ENCODE measurements around the gene MYDGF.

MYDGF gene

DNA sequence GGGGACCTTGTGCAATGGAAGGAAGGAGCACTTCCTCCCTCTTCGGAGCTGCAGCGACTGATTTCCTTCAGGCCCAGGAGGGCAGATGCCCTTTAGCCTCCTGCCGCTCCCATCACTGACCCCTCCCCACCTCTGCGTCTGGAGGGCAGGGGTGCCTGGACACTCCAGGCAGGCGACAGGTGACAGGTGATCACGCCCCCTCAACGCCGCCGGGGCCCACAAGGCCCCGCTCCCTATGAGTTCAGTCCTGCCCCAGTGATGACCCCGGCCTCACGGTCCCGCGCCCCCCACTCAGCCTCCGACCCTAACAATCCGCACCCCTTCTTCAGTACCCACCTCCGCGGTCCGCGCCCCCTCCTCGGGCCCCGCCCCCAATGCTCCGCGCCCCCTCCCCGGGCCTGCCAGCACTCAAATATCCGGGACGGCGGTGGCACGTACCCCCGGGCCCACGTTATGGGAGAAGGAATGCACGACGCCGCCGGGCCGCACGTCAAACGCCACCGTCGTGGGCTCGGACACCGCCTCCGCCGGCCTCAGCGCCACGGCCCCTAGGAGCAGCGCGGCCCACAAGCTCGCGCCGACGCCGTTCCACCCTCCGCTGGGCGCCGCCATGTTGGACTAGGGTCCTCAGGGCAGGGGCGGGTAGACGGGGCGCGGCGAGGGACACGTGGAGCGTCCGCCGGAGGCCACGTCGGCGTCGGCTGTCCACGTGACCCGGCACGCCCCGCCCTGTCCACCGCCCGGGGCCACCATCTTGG, at the start of gene MYDGF:
Gene MYDGF, minus strand, starts transcription at position 620 of the 758 bp plus-strand sequence. Its CDS starts 8 bp downstream, at position 612.
- peak within 1 kb of the TSS; percentile 92 for H3K27ac ChIP-seq
- peak; percentile 89 for TF ChIP-seq ZFX (IDR thresholded peaks at IDR 0.05)
- TF ChIP-seq, protein P1, sequence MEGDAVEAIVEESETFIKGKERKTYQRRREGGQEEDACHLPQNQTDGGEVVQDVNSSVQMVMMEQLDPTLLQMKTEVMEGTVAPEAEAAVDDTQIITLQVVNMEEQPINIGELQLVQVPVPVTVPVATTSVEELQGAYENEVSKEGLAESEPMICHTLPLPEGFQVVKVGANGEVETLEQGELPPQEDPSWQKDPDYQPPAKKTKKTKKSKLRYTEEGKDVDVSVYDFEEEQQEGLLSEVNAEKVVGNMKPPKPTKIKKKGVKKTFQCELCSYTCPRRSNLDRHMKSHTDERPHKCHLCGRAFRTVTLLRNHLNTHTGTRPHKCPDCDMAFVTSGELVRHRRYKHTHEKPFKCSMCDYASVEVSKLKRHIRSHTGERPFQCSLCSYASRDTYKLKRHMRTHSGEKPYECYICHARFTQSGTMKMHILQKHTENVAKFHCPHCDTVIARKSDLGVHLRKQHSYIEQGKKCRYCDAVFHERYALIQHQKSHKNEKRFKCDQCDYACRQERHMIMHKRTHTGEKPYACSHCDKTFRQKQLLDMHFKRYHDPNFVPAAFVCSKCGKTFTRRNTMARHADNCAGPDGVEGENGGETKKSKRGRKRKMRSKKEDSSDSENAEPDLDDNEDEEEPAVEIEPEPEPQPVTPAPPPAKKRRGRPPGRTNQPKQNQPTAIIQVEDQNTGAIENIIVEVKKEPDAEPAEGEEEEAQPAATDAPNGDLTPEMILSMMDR (conservative IDR thresholded peaks at IDR 0.05) = no peak

DNA sequence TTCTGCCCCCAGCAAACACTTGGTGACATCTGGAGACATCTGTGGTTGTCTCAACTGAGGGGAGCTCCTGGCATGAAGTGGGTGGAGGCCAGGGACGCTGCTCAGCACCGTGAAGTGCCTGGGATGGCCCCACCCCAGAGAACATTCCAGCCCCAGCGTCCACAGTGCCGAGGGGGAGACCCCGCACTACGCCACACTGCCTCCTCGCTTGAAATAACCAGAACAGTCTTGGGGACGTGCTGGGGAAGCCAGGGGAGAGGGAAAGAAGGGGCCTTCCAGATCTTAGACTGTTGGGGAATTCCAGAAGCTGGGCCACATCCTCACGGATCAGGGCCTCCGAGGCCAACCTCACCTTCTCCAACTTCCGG, 49.3 kb upstream of the MYDGF start:
- H3K27ac ChIP-seq = no peak overlapping the region
- TF ChIP-seq ZFX (IDR thresholded peaks at IDR 0.05) = no peak
- TF ChIP-seq, protein P1 (conservative IDR thresholded peaks at IDR 0.05) = no peak

DNA sequence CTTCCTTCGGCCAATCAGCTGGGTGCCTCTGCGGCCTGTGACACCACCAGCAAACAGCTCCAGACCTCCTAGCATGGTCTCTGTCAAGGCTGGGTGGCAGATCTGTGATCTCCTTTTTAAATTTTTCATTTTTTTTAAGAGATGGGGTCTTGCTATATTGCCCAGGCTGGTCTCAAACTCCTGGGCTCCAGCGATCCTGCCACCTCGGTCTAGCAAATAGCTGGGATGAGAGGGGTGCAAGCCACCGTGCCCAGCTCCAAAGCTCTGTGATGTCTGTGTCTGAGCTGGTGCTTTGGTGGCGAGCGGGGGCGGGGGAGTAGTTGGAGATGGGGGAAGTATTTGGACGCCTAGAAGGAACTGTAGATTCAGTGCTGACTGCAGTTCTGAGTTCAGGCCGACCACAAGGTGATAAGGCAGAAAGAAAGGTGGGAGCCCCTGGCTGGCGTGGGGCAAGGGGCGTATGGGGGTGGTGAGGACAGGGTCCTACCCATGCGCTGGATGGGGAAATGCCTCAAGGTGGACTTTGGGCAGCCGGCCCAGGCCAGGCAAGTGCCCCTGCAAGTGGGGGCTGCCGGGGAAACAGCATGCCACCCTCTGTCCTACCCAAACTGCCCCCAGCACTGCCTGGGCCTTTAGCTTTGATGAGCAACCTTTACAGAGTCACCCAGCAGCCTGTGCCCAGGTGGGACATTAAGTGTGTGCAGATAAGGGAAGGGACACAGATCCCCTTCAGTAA, 48.0 kb upstream of the MYDGF start:
- peak overlapping the region; percentile 85 for H3K27ac ChIP-seq
- TF ChIP-seq, protein P1 (conservative IDR thresholded peaks at IDR 0.05) = no peak
- TF ChIP-seq ZFX (IDR thresholded peaks at IDR 0.05) = no peak

DNA sequence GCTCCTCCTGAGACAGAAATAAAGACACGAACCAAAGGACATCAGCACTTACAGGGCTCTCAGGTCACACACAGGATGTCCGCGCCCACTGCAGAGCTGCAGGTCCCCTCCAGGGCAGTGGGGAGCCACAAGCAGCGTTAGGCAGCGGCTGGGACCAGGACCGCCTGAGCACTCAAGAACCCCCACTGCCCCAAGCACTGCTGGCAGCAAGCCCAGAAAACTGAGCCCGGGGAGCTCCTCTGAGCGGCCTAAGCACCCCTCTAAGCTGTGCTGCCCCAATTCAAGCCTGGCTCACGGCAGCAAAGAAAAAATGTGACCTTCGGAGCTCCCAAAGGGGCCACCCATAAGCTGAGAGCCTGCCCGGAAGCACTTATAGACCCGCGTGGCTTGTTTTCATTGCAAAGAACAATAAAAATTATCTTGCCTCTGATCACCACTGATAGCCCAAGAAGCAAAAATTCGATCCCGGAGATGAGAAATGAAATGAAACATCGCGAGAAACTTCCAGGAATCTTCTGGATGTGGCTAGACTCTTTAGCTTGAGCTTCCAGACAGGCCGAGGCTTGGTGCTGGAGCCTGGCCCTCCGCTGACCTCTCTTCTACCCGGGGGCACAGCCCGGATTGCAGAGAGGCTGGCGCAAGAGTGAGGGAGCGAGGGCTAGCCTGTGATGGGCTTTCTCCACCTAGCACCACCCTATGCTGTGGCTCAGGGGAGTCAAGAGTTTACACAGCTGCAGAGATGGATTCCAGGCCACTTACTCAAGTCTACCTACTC, 47.2 kb upstream of the MYDGF start:
- H3K27ac ChIP-seq = peak overlapping the region; percentile 85
- TF ChIP-seq, protein P1 (conservative IDR thresholded peaks at IDR 0.05) = no peak
- no peak for TF ChIP-seq ZFX (IDR thresholded peaks at IDR 0.05)

DNA sequence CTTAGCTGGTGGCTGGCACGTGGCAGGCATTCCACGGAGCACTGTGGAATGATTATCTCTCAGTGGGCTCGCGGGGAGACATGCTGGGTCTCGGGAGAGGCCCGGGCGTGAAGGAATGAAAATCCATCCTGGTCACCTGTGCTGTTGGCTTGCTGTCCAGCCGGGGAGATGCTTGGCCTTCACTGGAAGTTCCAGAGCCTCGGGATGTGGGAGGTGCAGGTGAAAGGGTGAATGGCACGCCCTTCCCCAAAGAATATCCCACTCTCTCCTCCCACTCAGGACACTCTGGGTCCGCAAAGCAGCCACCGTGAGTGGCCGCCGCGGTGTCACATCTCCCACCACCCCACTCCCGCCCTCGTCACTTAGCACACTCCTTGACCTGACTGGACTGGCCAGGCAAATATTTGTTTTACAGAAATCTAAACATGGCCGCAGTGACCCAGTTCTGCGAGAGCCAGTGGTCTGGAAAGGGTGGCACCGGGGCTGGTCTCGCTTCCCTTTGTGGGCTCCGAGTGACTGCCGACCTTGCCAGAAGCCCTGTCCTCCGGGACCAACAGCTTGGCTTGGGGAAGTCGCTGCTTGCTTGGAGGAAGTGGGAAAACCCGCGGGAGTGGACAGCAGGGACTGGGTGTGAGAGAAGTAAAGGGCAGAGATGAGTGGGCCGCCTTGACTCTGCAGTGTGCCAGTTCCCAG, 45.5 kb upstream of the MYDGF start:
- H3K27ac ChIP-seq = peak overlapping the region; percentile 85

DNA sequence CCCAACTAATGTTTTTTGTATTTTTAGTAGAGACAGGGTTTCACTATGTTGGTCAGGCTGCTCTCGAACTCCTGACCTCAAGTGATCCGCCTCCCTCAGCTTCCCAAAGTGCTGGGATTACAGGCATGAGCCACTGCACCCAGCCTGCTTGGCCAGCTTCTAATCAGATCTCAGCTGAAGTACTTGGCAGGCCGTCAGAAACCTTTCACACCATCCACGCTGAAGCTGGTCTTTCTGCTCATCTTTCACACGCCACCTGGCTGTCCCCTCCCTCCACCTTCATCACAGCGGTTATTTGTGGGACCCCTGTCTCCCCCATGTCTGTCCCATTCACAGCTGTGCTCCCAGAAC, 45.0 kb upstream of the MYDGF start:
- peak overlapping the region; percentile 85 for H3K27ac ChIP-seq

More for the DNA sequence above, 45.5 kb upstream of the MYDGF start:
- TF ChIP-seq, protein P1 (conservative IDR thresholded peaks at IDR 0.05) = no peak
- TF ChIP-seq ZFX (IDR thresholded peaks at IDR 0.05) = no peak

DNA sequence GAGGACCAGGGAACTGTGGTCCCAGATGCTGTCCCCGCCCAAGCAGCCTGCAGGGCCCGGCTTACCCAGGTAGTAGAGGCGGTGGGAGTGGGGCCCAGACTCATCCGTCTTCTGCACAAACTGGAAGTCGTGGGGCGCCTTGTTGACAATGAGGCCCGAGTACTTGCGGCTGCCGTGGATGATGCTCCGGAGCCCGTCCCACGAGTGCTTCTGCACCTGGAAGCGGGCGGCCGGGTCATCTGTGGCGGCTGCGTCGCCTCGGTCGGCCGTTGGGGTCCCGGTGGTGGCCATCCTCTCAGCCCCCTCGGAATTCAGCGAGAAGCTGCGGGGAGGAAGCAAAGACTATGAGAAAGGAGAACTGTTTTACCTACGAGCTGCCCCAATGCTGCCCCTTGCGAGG, 43.9 kb upstream of the MYDGF start:
- H3K27ac ChIP-seq = peak overlapping the region; percentile 85
- TF ChIP-seq, protein P1 (conservative IDR thresholded peaks at IDR 0.05) = no peak
- TF ChIP-seq ZFX (IDR thresholded peaks at IDR 0.05) = no peak

Data from C4-2B (cell line).